Measurements from ENCODE around the gene LDHA. TPM values are rescaled to one million over a fixed set of nuclear protein-coding genes. Genes with fewer than 3 reads are reported as not detected.

LDHA gene
- total RNA-seq (234 TPM), polyA plus RNA-seq (100 to 1,000 TPM; 361 to 569 (median 446) TPM)

- no peaks in the 10 kb centered on the region for H3K9me3 Mint-ChIP-seq
- H3K27me3 ChIP-seq (ENCODE audit: control insufficient read depth, insufficient read depth, low read length), result no peaks in the 10 kb centered on the region
- peaks cover 29% of the 10 kb centered on the region for H3K4me1 ChIP-seq (ENCODE audit: control insufficient read depth, insufficient read depth, low read length, poor library complexity, severe bottlenecking)
- DNase-seq (peak; percentile 95 to 99 (median 98)), ATAC-seq (ENCODE audit: low read depth in 2 of 2) (peak; percentile 83 to 84)
- peak within 1 kb of the TSS; percentile 95 to 99 (median 98) for H3K4me3 Mint-ChIP-seq
- H3K4me3 ChIP-seq (ENCODE audit: low read depth, low read length), result peak within 1 kb of the TSS; percentile 95
- no peaks in the 10 kb centered on the region for H3K27me3 Mint-ChIP-seq
- peaks cover 16 to 41% (median 27%) of the 10 kb centered on the region in 4 donors for H3K4me1 Mint-ChIP-seq
- peak within 1 kb of the TSS; percentile 89 for H3K27ac ChIP-seq (ENCODE audit: insufficient read depth, low read length, poor library complexity, severe bottlenecking)
- no peaks in the 10 kb centered on the region for H3K9me3 ChIP-seq (ENCODE audit: control insufficient read depth in 2 of 2, low read length in 2 of 2)
- peaks cover 16% of the 10 kb centered on the region for H3K36me3 Mint-ChIP-seq
- H3K27ac Mint-ChIP-seq, result peak within 1 kb of the TSS; percentile 89 to 98 (median 97)
- peaks cover 27% of the 10 kb centered on the region for H3K36me3 ChIP-seq (ENCODE audit: control insufficient read depth, insufficient read depth, low read length)
These were observed at the start of gene LDHA for GRCh38 chr11:18394275-18394927. TSS of gene LDHA (plus strand) at chr11:18394563. CDS start at chr11:18396843, 2,280 bp downstream.

- ATAC-seq (ENCODE audit: low read depth in 2 of 2) (no peak), DNase-seq (no peak)
- Mint-ChIP-seq H3K27ac (peak overlapping the region in 1 of 3 donors; percentile 83), H3K36me3 (peaks cover 37% of the 10 kb centered on the region), H3K9me3 (no peaks in the 10 kb centered on the region), H3K4me1 (peaks cover 0 to 8% (median 3%) of the 10 kb centered on the region in 4 donors), H3K4me3 (no peak overlapping the region), H3K27me3 (no peaks in the 10 kb centered on the region)
- H3K27ac ChIP-seq (ENCODE audit: insufficient read depth, low read length, poor library complexity, severe bottlenecking), result no peak overlapping the region
- peaks cover 54% of the 10 kb centered on the region for H3K36me3 ChIP-seq (ENCODE audit: control insufficient read depth, insufficient read depth, low read length)
- H3K9me3 ChIP-seq (ENCODE audit: control insufficient read depth in 2 of 2, low read length in 2 of 2), result no peaks in the 10 kb centered on the region
- no peaks in the 10 kb centered on the region for H3K27me3 ChIP-seq (ENCODE audit: control insufficient read depth, insufficient read depth, low read length)
- no peak overlapping the region for H3K4me3 ChIP-seq (ENCODE audit: low read depth, low read length)
- H3K4me1 ChIP-seq (ENCODE audit: control insufficient read depth, insufficient read depth, low read length, poor library complexity, severe bottlenecking), result no peaks in the 10 kb centered on the region
These were observed 46.8 kb upstream of the LDHA start for GRCh38 chr11:18347471-18348125.

GRCh38 chr11:18352581-18352980, 41.8 kb upstream of the LDHA start:
- H3K27me3 Mint-ChIP-seq, result no peaks in the 10 kb centered on the region
- peaks cover 0 to 16% (median under 1%) of the 10 kb centered on the region in 4 donors for H3K4me1 Mint-ChIP-seq
- no peak overlapping the region for H3K27ac ChIP-seq (ENCODE audit: insufficient read depth, low read length, poor library complexity, severe bottlenecking)
- no peak overlapping the region for H3K4me3 ChIP-seq (ENCODE audit: low read depth, low read length)
- H3K9me3 Mint-ChIP-seq, result no peaks in the 10 kb centered on the region
- H3K4me1 ChIP-seq (ENCODE audit: control insufficient read depth, insufficient read depth, low read length, poor library complexity, severe bottlenecking), result no peaks in the 10 kb centered on the region
- H3K27me3 ChIP-seq (ENCODE audit: control insufficient read depth, insufficient read depth, low read length), result no peaks in the 10 kb centered on the region
- no peak for ATAC-seq (ENCODE audit: low read depth in 2 of 2)
- H3K4me3 Mint-ChIP-seq, result no peak overlapping the region
- peaks cover 45% of the 10 kb centered on the region for H3K36me3 Mint-ChIP-seq
- no peak for DNase-seq
- peaks cover 47% of the 10 kb centered on the region for H3K36me3 ChIP-seq (ENCODE audit: control insufficient read depth, insufficient read depth, low read length)
- no peaks in the 10 kb centered on the region for H3K9me3 ChIP-seq (ENCODE audit: control insufficient read depth in 2 of 2, low read length in 2 of 2)
- H3K27ac Mint-ChIP-seq, result no peak overlapping the region

- Mint-ChIP-seq H3K36me3 (peaks cover 37% of the 10 kb centered on the region), H3K27ac (peak overlapping the region in 1 of 3 donors; percentile 32), H3K9me3 (no peaks in the 10 kb centered on the region), H3K4me3 (no peak overlapping the region), H3K4me1 (peaks cover 0 to 8% (median 0%) of the 10 kb centered on the region in 4 donors), H3K27me3 (no peaks in the 10 kb centered on the region)
- Histone ChIP-seq H3K4me3 (ENCODE audit: low read depth, low read length) (no peak overlapping the region), H3K9me3 (ENCODE audit: control insufficient read depth in 2 of 2, low read length in 2 of 2) (no peaks in the 10 kb centered on the region), H3K36me3 (ENCODE audit: control insufficient read depth, insufficient read depth, low read length) (peaks cover 69% of the 10 kb centered on the region), H3K27me3 (ENCODE audit: control insufficient read depth, insufficient read depth, low read length) (no peaks in the 10 kb centered on the region), H3K4me1 (ENCODE audit: control insufficient read depth, insufficient read depth, low read length, poor library complexity, severe bottlenecking) (no peaks in the 10 kb centered on the region), H3K27ac (ENCODE audit: insufficient read depth, low read length, poor library complexity, severe bottlenecking) (no peak overlapping the region)
- ATAC-seq (ENCODE audit: low read depth in 2 of 2) (no peak), DNase-seq (no peak)
These were observed 35.7 kb upstream of the LDHA start for GRCh38 chr11:18358646-18359045.

- no peaks in the 10 kb centered on the region for H3K4me1 ChIP-seq (ENCODE audit: control insufficient read depth, insufficient read depth, low read length, poor library complexity, severe bottlenecking)
- no peak overlapping the region for H3K4me3 ChIP-seq (ENCODE audit: low read depth, low read length)
- no peak overlapping the region for H3K27ac Mint-ChIP-seq
- H3K9me3 Mint-ChIP-seq, result no peaks in the 10 kb centered on the region
- no peak for ATAC-seq (ENCODE audit: low read depth in 2 of 2)
- no peaks in the 10 kb centered on the region for H3K9me3 ChIP-seq (ENCODE audit: control insufficient read depth in 2 of 2, low read length in 2 of 2)
- H3K36me3 ChIP-seq (ENCODE audit: control insufficient read depth, insufficient read depth, low read length), result peaks cover 82% of the 10 kb centered on the region
- no peak overlapping the region for H3K27ac ChIP-seq (ENCODE audit: insufficient read depth, low read length, poor library complexity, severe bottlenecking)
- DNase-seq, result no peak
- H3K36me3 Mint-ChIP-seq, result peaks cover 42% of the 10 kb centered on the region
- no peaks in the 10 kb centered on the region for H3K27me3 Mint-ChIP-seq
- H3K4me1 Mint-ChIP-seq, result peaks cover 0 to 3% (median under 1%) of the 10 kb centered on the region in 4 donors
- no peak overlapping the region for H3K4me3 Mint-ChIP-seq
- no peaks in the 10 kb centered on the region for H3K27me3 ChIP-seq (ENCODE audit: control insufficient read depth, insufficient read depth, low read length)
These were observed 33.2 kb upstream of the LDHA start for GRCh38 chr11:18361154-18361553.

- ATAC-seq (ENCODE audit: low read depth in 2 of 2) (no peak), DNase-seq (no peak)
- H3K9me3 Mint-ChIP-seq, result no peaks in the 10 kb centered on the region
These were observed 29.8 kb upstream of the LDHA start for GRCh38 chr11:18364495-18365073.

GRCh38 chr11:18365741-18366140, 28.6 kb upstream of the LDHA start:
- no peak overlapping the region for H3K4me3 ChIP-seq (ENCODE audit: low read depth, low read length)
- H3K4me1 ChIP-seq (ENCODE audit: control insufficient read depth, insufficient read depth, low read length, poor library complexity, severe bottlenecking), result no peaks in the 10 kb centered on the region
- H3K4me3 Mint-ChIP-seq, result no peak overlapping the region
- H3K27me3 Mint-ChIP-seq, result no peaks in the 10 kb centered on the region
- H3K9me3 ChIP-seq (ENCODE audit: control insufficient read depth in 2 of 2, low read length in 2 of 2), result no peaks in the 10 kb centered on the region
- peaks cover 27% of the 10 kb centered on the region for H3K36me3 Mint-ChIP-seq
- no peaks in the 10 kb centered on the region for H3K9me3 Mint-ChIP-seq
- H3K36me3 ChIP-seq (ENCODE audit: control insufficient read depth, insufficient read depth, low read length), result peaks cover 61% of the 10 kb centered on the region
- H3K27ac ChIP-seq (ENCODE audit: insufficient read depth, low read length, poor library complexity, severe bottlenecking), result no peak overlapping the region
- DNase-seq, result no peak
- peaks cover 5 to 9% (median 7%) of the 10 kb centered on the region in 4 donors for H3K4me1 Mint-ChIP-seq
- H3K27ac Mint-ChIP-seq, result no peak overlapping the region
- no peak for ATAC-seq (ENCODE audit: low read depth in 2 of 2)
- no peaks in the 10 kb centered on the region for H3K27me3 ChIP-seq (ENCODE audit: control insufficient read depth, insufficient read depth, low read length)

More at GRCh38 chr11:18364495-18365073, 29.8 kb upstream of the LDHA start:
- Mint-ChIP-seq H3K4me1 (peaks cover 5 to 9% (median 7%) of the 10 kb centered on the region in 4 donors), H3K36me3 (peaks cover 27% of the 10 kb centered on the region), H3K27me3 (no peaks in the 10 kb centered on the region), H3K27ac (peak overlapping the region in 2 of 3 donors; percentile 44 to 61), H3K4me3 (no peak overlapping the region)
- H3K27ac ChIP-seq (ENCODE audit: insufficient read depth, low read length, poor library complexity, severe bottlenecking), result no peak overlapping the region
- no peaks in the 10 kb centered on the region for H3K27me3 ChIP-seq (ENCODE audit: control insufficient read depth, insufficient read depth, low read length)
- H3K36me3 ChIP-seq (ENCODE audit: control insufficient read depth, insufficient read depth, low read length), result peaks cover 73% of the 10 kb centered on the region
- H3K4me3 ChIP-seq (ENCODE audit: low read depth, low read length), result no peak overlapping the region
- H3K4me1 ChIP-seq (ENCODE audit: control insufficient read depth, insufficient read depth, low read length, poor library complexity, severe bottlenecking), result no peaks in the 10 kb centered on the region
- H3K9me3 ChIP-seq (ENCODE audit: control insufficient read depth in 2 of 2, low read length in 2 of 2), result no peaks in the 10 kb centered on the region

Data from CD4-positive, CD25-positive, alpha-beta regulatory T cell (primary cell).